ENCODE data around the gene HCK.
"Not testable (repeated sequence)": the region's sequence is repeated elsewhere in the genome, so short reads cannot be mapped to it uniquely, and the experiment has no call there.

The HCK gene

GRCh38 chr20:32109392-32110172, 57.5 kb downstream of the HCK start, which contains the start of gene TM9SF4:
TM9SF4 (plus strand) TSS chr20:32109714; CDS start chr20:32109741, 27 bp downstream.
- DNase-seq: peak; percentile 94

DNA sequence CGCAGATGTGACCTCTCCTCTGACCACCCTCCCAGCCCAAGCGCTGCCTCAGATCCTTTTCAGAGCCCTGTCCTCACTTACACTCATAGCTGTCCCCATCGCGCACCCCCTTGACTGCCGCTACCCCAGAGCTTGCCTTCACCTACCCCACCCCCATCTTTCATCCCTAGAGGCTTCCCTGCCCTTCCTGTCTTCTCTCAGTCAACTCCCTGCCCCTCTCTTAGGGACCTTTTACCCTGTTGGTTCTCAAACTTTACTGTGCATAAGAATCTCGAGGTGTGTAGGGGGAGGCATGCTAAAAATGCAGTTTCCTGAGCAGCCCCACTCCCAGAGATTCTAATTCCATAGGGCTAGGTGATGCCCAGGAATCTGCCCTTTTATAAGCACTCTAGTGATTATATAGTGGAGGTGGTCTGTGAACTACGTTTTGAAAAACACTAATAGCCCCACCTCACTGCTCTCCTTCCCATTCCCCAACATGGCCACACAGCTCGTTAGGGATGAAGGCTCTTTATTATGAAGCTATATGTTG, 58.2 kb downstream of the HCK start:
- DNase-seq: no peak

GRCh38 chr20:32110727-32111126, 58.7 kb downstream of the HCK start:
- no peak for DNase-seq

GRCh38 chr20:32111156-32111686, 59.2 kb downstream of the HCK start:
- DNase-seq: no peak

GRCh38 chr20:32111753-32112152, 59.7 kb downstream of the HCK start:
- no peak for DNase-seq

DNA sequence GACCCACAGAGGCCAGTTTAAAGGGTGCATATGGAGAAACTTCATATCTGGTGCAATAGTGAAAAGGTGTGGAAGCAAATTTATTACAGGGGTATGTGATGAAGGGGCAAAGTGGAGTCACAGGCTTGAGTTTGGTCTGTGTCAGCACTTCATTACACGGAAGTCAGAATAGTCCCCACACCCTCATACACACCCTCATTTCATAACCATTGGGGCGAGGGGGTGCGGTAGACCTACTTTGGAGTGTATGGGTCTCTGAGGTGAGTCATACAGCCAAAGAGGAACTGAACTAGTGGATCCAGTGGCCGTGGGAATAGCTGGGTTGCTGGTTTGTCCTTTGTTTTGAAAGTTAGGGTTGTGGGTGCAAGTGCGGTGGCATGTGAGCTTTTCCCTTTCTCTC, 60.8 kb downstream of the HCK start:
- DNase-seq: no peak

DNA sequence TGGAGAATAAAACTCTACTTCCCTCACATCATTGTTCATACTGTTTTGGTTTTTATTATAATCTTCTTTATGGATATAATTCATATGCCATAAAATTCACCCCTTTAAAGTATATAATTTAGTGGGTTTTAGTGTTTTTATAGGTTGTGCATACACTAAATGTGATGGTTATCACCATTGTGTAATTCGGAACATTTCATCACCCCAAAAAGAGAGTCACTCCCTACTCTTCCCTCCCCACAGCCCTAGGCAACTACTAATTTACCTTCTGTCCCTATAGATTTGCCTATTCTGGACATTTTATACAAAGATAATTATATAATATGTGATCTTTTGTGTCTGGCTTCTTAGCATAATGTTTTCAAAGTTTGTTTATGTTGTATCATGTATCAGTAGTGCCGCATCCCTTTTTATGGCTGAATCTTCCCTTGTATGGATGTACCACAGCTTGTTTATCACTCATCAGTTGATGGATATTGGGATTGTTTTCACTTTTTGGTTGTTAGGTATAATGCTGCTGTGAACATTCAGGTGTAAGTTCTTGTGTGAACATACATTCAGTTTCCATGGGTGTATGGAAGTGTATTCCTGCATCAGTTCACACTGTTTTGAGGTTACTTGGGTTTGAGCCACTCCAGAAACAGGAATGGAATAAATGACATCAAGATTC, 61.7 kb downstream of the HCK start:
- DNase-seq: no peak

DNA sequence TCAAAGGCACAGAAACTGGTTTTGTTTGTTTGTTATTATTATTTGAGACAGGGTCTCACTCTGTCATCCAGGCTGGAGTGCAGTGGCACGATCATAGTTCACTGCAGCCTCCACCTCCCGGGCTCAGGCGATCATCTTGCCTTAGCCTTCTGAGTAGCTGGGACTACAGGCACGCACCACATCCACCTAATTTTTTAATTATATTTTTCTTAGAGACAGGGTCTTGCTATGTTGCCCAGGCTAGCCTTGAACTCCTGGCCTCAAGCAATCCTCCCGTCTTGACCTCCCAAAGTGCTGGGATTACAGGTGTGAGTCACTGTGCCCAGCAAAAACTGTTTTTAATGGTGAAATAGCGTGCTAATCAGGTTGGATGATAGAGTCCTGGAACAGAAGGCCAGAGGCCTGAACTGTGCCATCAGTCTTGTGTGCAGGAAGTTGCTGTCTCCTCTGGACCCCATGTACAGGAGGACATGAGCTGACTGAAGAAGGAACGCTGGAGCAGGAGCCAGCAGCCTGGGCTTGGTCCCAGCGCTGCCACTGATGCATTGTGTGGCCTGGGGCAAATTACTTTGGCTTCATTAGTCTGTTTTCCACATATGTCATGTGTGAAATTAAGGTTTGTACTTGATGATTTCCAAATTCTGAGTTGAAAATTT, 62.4 kb downstream of the HCK start:
- no peak for DNase-seq

DNA sequence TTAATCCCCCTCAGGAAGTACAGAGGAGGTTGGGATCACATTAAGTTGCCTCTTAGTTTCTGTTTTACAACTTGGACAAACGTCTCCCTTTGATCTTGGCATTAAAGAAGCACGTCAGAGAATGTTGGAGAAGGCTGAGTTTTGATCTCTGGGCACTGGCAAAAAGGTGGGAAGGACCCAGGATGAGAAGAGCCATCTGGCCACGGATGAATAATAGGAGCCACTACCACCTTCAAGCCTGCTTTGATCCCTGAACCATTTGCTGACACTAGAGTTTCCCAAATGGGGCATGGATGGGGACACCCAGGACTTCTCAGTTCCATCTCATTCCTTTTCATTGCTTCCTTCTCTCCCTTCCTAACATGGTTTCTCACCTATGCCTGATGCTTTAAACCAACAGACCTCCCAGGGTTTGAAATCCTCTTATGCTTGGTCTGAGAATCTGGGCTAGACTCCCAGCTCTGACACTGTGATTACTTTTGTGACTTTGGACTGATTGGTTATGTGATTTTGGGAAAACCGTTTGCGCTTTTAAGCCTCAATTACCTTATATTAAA, 63.2 kb downstream of the HCK start:
- DNase-seq: no peak

DNA sequence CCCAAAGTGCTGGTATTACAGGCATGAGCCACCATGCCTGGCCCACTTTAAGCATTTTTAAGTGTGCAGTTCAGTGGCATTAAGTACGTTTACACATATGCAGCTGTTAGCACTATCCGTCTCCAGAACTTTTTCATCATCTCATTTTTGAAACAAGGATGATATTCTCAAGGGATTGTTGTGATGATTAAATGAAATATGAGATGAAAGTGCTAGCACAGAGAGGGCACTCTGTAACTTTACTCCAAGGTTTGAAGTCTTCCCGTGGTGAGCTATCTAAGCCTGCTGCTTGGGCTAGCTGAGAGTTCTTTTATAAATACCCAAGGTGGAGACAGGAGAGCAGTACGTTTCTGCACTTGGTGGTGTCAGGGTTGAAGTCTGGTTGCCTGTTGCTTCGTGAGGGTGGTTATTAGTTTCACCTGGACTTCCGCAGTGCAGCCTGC, 64.1 kb downstream of the HCK start:
- DNase-seq: no peak

GRCh38 chr20:32116796-32117195, 64.8 kb downstream of the HCK start:
- DNase-seq: not testable (repeated sequence)

GRCh38 chr20:32118427-32118826, 66.4 kb downstream of the HCK start:
- not testable (repeated sequence) for DNase-seq

DNA sequence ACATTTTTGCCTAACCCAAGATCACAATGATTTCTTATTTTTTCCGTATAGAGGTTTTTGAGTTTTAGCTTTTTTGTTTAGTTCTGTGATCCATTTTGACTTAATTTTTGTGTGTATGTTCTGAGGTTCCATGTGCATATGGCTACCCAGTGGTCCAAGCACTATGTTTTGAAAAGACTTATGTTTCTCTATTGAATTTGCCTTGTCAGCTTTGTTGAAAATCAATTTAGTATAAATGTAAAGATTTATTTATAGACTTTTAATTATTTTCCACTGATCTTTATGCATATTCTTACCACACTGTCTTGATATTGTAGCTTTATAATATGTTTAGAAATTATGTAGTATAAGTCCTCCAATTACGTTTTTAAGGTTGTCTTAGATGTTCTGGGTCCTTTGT, 67.7 kb downstream of the HCK start:
- DNase-seq: no peak

GRCh38 chr20:32121908-32122307, 69.9 kb downstream of the HCK start:
- not testable (repeated sequence) for DNase-seq

- DNase-seq: no peak
These were observed 71.0 kb downstream of the HCK start for GRCh38 chr20:32123088-32123487.

GRCh38 chr20:32124916-32125454, 72.9 kb downstream of the HCK start:
- DNase-seq: no peak

GRCh38 chr20:32125506-32125905, 73.5 kb downstream of the HCK start:
- no peak for DNase-seq

- DNase-seq: no peak
These were observed 74.9 kb downstream of the HCK start for GRCh38 chr20:32126919-32127318.

GRCh38 chr20:32127347-32127746, 75.3 kb downstream of the HCK start:
- DNase-seq: no peak

DNA sequence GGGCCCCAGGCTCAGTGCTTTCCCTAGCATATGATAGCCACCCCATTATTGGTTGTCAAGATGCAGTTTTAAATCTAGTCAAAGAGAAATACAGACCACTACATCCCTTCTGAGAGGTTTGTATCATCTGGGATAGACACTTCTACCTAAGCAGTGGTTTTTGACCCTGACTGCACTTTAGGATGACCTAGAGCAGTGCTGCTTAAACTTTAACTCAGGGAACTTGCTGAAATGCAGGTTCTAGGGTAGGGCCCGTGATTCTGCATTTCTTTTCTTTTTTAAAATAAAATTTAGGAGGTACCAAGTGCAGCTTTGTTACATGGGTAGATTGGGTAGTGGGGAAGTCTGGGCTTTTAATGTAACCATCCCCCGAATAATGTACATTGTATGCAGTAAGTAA, 76.1 kb downstream of the HCK start:
- no peak for DNase-seq

- DNase-seq: no peak
These were observed 77.8 kb downstream of the HCK start for GRCh38 chr20:32129863-32130262.

DNA sequence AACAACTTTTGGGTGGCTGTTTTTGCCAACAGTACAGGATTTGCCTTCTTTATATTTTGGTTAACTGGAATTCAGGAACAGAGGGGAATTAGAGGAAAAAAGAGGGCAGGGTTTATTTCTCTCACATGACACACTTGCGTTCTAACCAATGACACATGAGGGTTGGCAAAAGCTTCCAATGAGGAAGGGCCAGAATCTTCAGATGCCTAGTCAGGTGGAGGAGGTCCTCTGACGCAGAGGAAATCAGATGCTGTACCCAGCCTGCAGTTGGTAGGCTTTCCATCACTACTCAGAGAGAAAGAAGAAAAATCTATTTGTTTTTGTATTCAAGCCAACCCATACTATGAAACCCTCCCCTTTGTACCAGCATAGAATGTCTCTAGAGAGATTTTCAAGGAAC, 78.3 kb downstream of the HCK start:
- no peak for DNase-seq

DNA sequence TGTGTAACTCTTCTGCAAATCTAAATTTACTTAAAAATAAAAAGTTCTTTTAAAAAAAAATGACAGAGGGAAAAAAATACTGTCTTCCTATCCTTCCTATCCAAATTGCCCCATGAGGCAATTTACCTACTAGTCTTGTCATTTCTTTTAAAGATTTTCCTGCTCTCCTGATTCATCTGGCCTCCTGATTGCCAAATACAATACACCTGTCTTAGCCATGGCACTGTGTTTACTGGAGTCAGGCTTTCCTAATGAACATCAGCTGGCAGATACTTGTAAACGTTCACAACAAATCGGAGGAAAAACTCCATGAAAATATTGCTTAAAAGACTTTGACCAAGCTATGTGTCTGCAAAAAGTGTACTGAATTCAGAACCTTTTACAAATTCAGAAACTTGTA, 78.9 kb downstream of the HCK start:
- DNase-seq: no peak
